ENCODE results near the gene PCDHGB4. TPM values are rescaled to one million over a fixed set of nuclear protein-coding genes. Genes with fewer than 3 reads are reported as not detected.
A peak's percentile ranks its signal among the peaks of the same experiment; 100 is the strongest.

Gene PCDHGB4
- total RNA-seq, 1 donor from 2014 or later, result 4.7 TPM

DNA sequence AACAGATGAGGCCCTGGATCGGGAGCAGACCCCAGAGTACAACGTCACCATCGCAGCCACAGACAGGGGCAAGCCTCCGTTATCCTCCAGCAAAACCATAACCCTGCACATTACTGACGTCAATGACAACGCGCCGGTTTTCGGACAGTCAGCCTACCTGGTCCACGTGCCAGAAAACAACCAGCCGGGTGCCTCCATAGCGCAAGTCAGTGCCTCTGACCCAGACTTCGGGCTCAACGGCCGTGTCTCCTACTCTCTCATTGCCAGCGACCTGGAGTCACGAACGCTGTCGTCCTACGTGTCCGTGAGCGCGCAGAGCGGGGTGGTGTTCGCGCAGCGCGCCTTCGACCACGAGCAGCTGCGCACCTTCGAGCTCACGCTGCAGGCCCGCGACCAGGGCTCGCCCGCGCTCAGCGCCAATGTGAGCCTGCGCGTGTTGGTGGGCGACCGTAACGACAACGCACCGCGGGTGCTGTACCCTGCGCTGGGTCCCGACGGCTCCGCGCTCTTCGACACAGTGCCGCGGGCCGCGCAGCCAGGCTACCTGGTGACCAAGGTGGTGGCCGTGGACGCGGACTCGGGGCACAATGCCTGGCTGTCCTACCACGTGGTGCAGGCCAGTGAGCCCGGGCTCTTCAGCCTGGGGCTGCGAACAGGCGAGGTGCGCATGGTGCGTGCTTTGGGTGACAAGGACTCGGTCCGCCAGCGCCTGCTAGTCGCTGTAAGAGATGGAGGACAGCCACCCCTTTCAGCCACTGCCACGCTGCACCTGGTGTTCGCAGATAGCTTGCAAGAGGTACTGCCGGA, 31.8 kb downstream of the PCDHGB4 start:
- no peak for DNase-seq (ENCODE audit: low read depth)
- TF ChIP-seq, protein P1, sequence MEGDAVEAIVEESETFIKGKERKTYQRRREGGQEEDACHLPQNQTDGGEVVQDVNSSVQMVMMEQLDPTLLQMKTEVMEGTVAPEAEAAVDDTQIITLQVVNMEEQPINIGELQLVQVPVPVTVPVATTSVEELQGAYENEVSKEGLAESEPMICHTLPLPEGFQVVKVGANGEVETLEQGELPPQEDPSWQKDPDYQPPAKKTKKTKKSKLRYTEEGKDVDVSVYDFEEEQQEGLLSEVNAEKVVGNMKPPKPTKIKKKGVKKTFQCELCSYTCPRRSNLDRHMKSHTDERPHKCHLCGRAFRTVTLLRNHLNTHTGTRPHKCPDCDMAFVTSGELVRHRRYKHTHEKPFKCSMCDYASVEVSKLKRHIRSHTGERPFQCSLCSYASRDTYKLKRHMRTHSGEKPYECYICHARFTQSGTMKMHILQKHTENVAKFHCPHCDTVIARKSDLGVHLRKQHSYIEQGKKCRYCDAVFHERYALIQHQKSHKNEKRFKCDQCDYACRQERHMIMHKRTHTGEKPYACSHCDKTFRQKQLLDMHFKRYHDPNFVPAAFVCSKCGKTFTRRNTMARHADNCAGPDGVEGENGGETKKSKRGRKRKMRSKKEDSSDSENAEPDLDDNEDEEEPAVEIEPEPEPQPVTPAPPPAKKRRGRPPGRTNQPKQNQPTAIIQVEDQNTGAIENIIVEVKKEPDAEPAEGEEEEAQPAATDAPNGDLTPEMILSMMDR (conservative IDR thresholded peaks at IDR 0.05; ENCODE audit: low read depth, low read length), result no peak
- H3K4me3 ChIP-seq (ENCODE audit: low read depth, low read length), result no peak overlapping the region

DNA sequence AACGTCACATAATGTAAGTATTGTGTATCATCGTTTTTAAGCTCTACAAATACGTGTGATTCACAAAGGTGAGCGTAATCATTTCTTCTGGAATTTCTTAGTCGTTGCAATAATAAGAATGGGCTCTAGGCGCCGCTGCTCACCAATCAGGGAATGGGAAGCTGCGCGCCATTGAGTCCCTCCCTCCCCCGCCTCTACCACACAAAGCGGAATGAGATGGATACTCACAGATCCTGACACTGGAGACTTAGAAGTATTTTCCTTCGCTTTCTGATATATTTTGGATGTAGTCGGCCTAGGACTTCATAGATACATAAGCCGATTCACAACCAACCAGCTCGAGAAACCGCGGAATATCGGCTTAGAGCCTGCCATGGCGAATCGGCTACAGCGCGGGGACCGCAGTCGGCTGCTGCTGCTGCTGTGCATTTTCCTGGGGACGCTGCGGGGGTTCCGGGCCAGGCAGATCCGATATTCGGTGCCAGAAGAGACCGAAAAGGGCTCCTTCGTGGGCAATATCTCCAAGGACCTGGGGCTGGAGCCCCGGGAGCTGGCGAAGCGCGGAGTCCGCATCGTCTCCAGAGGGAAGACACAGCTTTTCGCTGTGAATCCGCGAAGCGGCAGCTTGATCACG, 33.5 kb downstream of the PCDHGB4 start, which contains the start of gene PCDHGA11:
TSS of gene PCDHGA11 (plus strand) at position 197 of the 634 bp plus-strand sequence. CDS start at position 374, 177 bp downstream.
- H3K4me3 ChIP-seq (ENCODE audit: low read depth, low read length), result peak within 1 kb of the TSS; percentile 46
- DNase-seq (ENCODE audit: low read depth), result no peak
- TF ChIP-seq, protein P1 (conservative IDR thresholded peaks at IDR 0.05; ENCODE audit: low read depth, low read length), result peak; percentile 52

DNA sequence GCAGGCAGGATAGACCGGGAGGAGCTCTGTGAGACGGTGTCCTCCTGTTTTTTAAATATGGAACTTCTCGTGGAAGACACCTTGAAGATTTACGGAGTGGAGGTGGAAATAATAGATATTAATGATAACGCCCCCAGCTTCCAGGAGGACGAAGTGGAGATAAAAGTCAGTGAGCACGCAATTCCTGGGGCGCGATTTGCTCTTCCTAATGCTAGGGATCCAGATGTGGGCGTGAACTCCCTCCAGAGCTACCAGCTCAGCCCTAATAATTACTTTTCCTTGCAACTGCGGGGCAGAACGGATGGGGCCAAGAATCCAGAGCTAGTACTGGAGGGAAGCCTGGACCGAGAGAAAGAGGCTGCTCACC, 34.0 kb downstream of the PCDHGB4 start:
- no peak for DNase-seq (ENCODE audit: low read depth)
- TF ChIP-seq, protein P1 (conservative IDR thresholded peaks at IDR 0.05; ENCODE audit: low read depth, low read length), result no peak
- H3K4me3 ChIP-seq (ENCODE audit: low read depth, low read length), result peak overlapping the region; percentile 46

DNA sequence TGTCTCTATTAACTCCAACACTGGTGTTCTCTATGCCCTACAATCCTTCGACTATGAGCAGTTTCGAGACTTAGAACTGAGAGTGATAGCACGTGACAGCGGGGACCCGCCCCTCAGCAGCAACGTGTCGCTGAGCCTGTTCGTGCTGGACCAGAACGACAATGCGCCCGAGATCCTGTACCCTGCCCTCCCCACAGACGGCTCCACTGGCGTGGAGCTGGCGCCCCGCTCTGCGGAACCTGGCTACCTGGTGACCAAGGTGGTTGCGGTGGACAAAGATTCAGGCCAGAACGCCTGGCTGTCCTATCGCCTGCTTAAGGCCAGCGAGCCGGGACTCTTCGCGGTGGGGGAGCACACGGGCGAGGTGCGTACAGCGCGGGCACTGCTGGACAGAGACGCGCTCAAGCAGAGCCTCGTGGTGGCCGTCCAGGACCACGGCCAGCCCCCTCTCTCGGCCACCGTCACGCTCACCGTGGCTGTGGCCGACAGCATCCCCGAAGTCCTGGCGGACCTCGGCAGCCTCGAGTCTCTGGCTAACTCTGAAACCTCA, 35.3 kb downstream of the PCDHGB4 start:
- no peak for DNase-seq (ENCODE audit: low read depth)
- TF ChIP-seq, protein P1 (conservative IDR thresholded peaks at IDR 0.05; ENCODE audit: low read depth, low read length), result no peak
- no peak overlapping the region for H3K4me3 ChIP-seq (ENCODE audit: low read depth, low read length)

DNA sequence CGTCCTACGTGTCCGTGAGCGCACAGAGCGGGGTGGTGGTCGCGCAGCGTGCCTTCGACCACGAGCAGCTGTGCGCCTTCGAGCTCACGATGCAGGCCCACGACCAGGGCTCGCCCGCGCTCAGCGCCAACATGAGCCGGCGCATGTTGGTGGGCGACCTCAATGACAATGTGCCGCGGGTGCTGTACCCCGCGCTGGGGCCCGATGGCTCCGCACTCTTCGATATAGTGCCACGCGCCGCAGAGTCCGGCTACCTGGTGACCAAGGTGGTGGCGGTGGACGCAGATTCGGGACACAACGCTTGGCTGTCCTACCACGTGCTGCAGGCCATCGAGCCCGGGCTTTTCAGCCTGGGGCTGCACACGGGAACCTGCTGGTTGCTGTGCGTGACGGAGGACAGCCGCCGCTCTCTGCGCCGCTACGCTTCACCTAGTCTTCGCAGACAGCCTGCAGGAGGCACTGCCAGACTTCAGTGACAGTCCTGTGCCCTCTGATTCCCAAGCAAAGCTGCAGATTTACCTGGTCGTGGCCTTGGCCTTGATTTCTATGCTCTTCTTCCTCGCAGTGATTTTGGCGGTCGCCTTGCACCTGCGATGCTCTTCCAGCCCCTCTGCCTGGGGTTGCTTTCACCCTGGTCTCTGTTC, 40.4 kb downstream of the PCDHGB4 start:
- TF ChIP-seq, protein P1 (conservative IDR thresholded peaks at IDR 0.05; ENCODE audit: low read depth, low read length), result no peak
- no peak overlapping the region for H3K4me3 ChIP-seq (ENCODE audit: low read depth, low read length)
- no peak for DNase-seq (ENCODE audit: low read depth)

DNA sequence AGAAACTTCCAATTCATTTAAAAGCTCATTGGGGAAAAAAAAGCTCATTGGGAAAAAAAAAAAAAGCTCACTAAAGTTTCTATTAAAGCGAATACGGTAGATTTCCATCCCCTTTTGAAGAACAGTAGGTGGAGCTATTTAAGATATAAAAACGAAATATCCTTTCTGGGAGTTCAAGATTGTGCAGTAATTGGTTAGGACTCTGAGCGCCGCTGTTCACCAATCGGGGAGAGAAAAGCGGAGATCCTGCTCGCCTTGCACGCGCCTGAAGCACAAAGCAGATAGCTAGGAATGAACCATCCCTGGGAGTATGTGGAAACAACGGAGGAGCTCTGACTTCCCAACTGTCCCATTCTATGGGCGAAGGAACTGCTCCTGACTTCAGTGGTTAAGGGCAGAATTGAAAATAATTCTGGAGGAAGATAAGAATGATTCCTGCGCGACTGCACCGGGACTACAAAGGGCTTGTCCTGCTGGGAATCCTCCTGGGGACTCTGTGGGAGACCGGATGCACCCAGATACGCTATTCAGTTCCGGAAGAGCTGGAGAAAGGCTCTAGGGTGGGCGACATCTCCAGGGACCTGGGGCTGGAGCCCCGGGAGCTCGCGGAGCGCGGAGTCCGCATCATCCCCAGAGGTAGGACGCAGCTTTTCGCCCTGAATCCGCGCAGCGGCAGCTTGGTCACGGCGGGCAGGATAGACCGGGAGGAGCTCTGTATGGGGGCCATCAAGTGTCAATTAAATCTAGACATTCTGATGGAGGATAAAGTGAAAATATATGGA, 43.0 kb downstream of the PCDHGB4 start, which contains the start of gene PCDHGA12:
TSS of gene PCDHGA12 (plus strand) at position 176 of the 782 bp plus-strand sequence. CDS start at position 429, 253 bp downstream.
- no peak for DNase-seq (ENCODE audit: low read depth)
- peak within 1 kb of the TSS; percentile 27 for H3K4me3 ChIP-seq (ENCODE audit: low read depth, low read length)
- TF ChIP-seq, protein P1 (conservative IDR thresholded peaks at IDR 0.05; ENCODE audit: low read depth, low read length), result peak; percentile 51
